Uterus (tissue), 4 donors: ENCODE data around the gene SMIM1. TPM values are rescaled to one million over a fixed set of nuclear protein-coding genes. Genes with fewer than 3 reads are reported as not detected.

Experiments
- DNase-seq, 2 donors: peaks; one replicate each; pipeline ENCODE4 v3.0.0-alpha.2; 2019 to 2020
- H3K27ac ChIP-seq, 2 donors: fragments of 200-600 bp; sonication (generic); 1 replicate in 1 of 2; 2 replicates in 1 of 2; pipeline ENCODE4 v1.5.1; 2016 to 2018
- H3K27me3 ChIP-seq, 2 donors: fragments of 200-600 bp; sonication (generic); one replicate each; pipeline ENCODE4 v1.5.1; 2018 to 2019; ENCODE audit warnings: control low read depth in 1 of 2
- H3K36me3 ChIP-seq, 2 donors: fragments of 200-600 bp; sonication (generic); one replicate each; pipeline ENCODE4 v1.5.1; 2019; ENCODE audit warnings: control low read depth in 1 of 2
- H3K4me1 ChIP-seq, 2 donors: fragments of 200-600 bp; sonication (generic); one replicate each; pipeline ENCODE4 v1.5.1; 2018 to 2019; ENCODE audit warnings: control low read depth in 1 of 2
- H3K4me3 ChIP-seq, 2 donors: fragments of 200-600 bp; sonication (generic); 1 replicate in 1 of 2; 2 replicates in 1 of 2; pipeline ENCODE4 v1.5.1; 2018 to 2019; ENCODE audit warnings: mild to moderate bottlenecking in 1 of 2
- H3K9me3 ChIP-seq, 2 donors: fragments of 200-600 bp; sonication (generic); one replicate each; pipeline ENCODE4 v1.5.1; 2019; ENCODE audit warnings: control low read depth in 1 of 2
- CTCF ChIP-seq, 4 experiments: fragments of 200-600 bp in 2 of 4; fragments of 450-650 bp in 2 of 4; sonication (generic) in 2 of 4; IDR thresholded peaks; one replicate each; pipeline ENCODE4 v1.5.1; 2016 to 2019; ENCODE audit warnings: antibody characterized with exemption in 4 of 4, mild to moderate bottlenecking in 2 of 4, moderate library complexity in 1 of 4
- POLR2A ChIP-seq, 2 donors: fragments of 450-650 bp; IDR thresholded peaks; one replicate each; pipeline ENCODE4 v1.6.1; 2016; ENCODE audit warnings: antibody characterized with exemption in 2 of 2, mild to moderate bottlenecking in 1 of 2, moderate library complexity in 1 of 2
- intact Hi-C: fragments of 100-400 bp; cut with DNase I; formaldehyde crosslinking; loops from one replicate; pipeline ENCODE4 v1.15.1; 2023; ENCODE audit warnings: low total_unique reads
- total RNA-seq, 4 donors: library from RNA; depleted of rRNA in 3 of 4; stranded (reverse); fragments of >200 nt in 3 of 4; gene quantifications; one replicate each; pipeline versions ENCODE4 v1.1.0 to v1.2.4, GENCODE V29; 2014 to 2023
- donor health status: DM: yes; HTN: yes; CAD: no.

SMIM1 gene
- total RNA-seq, 4 donors from 2014 or later: 4.4 to 15.4 TPM; not detected in 2

GRCh38 chr1:3821004-3821403, 48.5 kb downstream of the SMIM1 start:
- intact Hi-C loops: no loop called here
- no peaks in the 10 kb centered on the region for H3K27me3 ChIP-seq
- H3K36me3 ChIP-seq: no peaks in the 10 kb centered on the region
- no peak overlapping the region for H3K27ac ChIP-seq
- no peaks in the 10 kb centered on the region for H3K4me1 ChIP-seq
- H3K9me3 ChIP-seq: no peaks in the 10 kb centered on the region
- no peak for TF ChIP-seq POLR2A (IDR thresholded peaks at IDR 0.05)
- TF ChIP-seq CTCF (IDR thresholded peaks at IDR 0.05): no peak
- no peak overlapping the region for H3K4me3 ChIP-seq
- DNase-seq: no peak

- H3K36me3 ChIP-seq: no peaks in the 10 kb centered on the region
- no peak overlapping the region for H3K27ac ChIP-seq
- H3K4me1 ChIP-seq: no peaks in the 10 kb centered on the region
- no peak for DNase-seq
- intact Hi-C loops: no loop called here
- no peak overlapping the region for H3K4me3 ChIP-seq
- H3K27me3 ChIP-seq: no peaks in the 10 kb centered on the region
- no peak for TF ChIP-seq POLR2A (IDR thresholded peaks at IDR 0.05)
- TF ChIP-seq CTCF (IDR thresholded peaks at IDR 0.05): no peak
- H3K9me3 ChIP-seq: no peaks in the 10 kb centered on the region
Observed at GRCh38 chr1:3821447-3821846, 48.9 kb downstream of the SMIM1 start.

- no peaks in the 10 kb centered on the region for H3K36me3 ChIP-seq
- DNase-seq: no peak
Observed at GRCh38 chr1:3821908-3822307, 49.4 kb downstream of the SMIM1 start.

GRCh38 chr1:3822421-3822820, 49.9 kb downstream of the SMIM1 start:
- Histone ChIP-seq H3K9me3 (no peaks in the 10 kb centered on the region), H3K36me3 (no peaks in the 10 kb centered on the region), H3K4me1 (no peaks in the 10 kb centered on the region), H3K27ac (no peak overlapping the region), H3K4me3 (no peak overlapping the region), H3K27me3 (no peaks in the 10 kb centered on the region)
- intact Hi-C loops: no loop called here
- TF ChIP-seq POLR2A (IDR thresholded peaks at IDR 0.05): no peak
- no peak for TF ChIP-seq CTCF (IDR thresholded peaks at IDR 0.05)
- DNase-seq: no peak

More at GRCh38 chr1:3821908-3822307, 49.4 kb downstream of the SMIM1 start:
- no peaks in the 10 kb centered on the region for H3K27me3 ChIP-seq
- no peak overlapping the region for H3K27ac ChIP-seq
- no peak for TF ChIP-seq POLR2A (IDR thresholded peaks at IDR 0.05)
- TF ChIP-seq CTCF (IDR thresholded peaks at IDR 0.05): no peak
- intact Hi-C loops: no loop called here
- no peaks in the 10 kb centered on the region for H3K9me3 ChIP-seq
- H3K4me3 ChIP-seq: no peak overlapping the region
- H3K4me1 ChIP-seq: no peaks in the 10 kb centered on the region

GRCh38 chr1:3824650-3825049, 52.1 kb downstream of the SMIM1 start:
- Histone ChIP-seq H3K27ac (no peak overlapping the region), H3K36me3 (no peaks in the 10 kb centered on the region), H3K27me3 (no peaks in the 10 kb centered on the region), H3K9me3 (no peaks in the 10 kb centered on the region), H3K4me1 (no peaks in the 10 kb centered on the region), H3K4me3 (no peak overlapping the region)
- TF ChIP-seq CTCF (IDR thresholded peaks at IDR 0.05) (no peak), POLR2A (IDR thresholded peaks at IDR 0.05) (no peak)
- no peak for DNase-seq
- intact Hi-C loops: no loop called here
